Type B pancreatic cell (in vitro differentiated cells): ENCODE results near the gene KRTAP5-9. TPM values are rescaled to one million over a fixed set of nuclear protein-coding genes. Genes with fewer than 3 reads are reported as not detected.
"Not testable (repeated sequence)": the region's sequence is repeated elsewhere in the genome, so short reads cannot be mapped to it uniquely, and the experiment has no call there.

Experiments
- DNase-seq: peaks from one replicate; pipeline ENCODE4 v3.0.0; 2021; ENCODE audit warnings: mixed read lengths; ENCODE audit not compliant: unreplicated experiment; ENCODE audit errors: extremely low spot score
- H3K27ac Mint-ChIP-seq: 2 replicates; pipeline ENCODE4 v1.8.0; 2021; ENCODE audit warnings: mild to moderate bottlenecking, mixed read lengths
- H3K27me3 Mint-ChIP-seq: 2 replicates; pipeline ENCODE4 v1.8.0; 2021; ENCODE audit warnings: mixed read lengths
- H3K36me3 Mint-ChIP-seq: 2 replicates; pipeline ENCODE4 v1.8.0; 2021; ENCODE audit warnings: mixed read lengths
- H3K4me1 Mint-ChIP-seq: one replicate; pipeline ENCODE4 v1.8.0; 2021; ENCODE audit warnings: mixed read lengths; ENCODE audit not compliant: unreplicated experiment
- H3K4me3 Mint-ChIP-seq: 2 replicates; pipeline ENCODE4 v1.8.0; 2021; ENCODE audit warnings: mild to moderate bottlenecking, mixed read lengths
- H3K9me3 Mint-ChIP-seq: 2 replicates; pipeline ENCODE4 v1.8.0; 2021; ENCODE audit warnings: mixed read lengths
- total RNA-seq: library from RNA; stranded (reverse); gene quantifications from 2 replicates; pipeline ENCODE4 v1.2.1, GENCODE V29; 2021; ENCODE audit warnings: low replicate concordance
- TF ChIP-seq, protein P1 (sequence below): fragments of 200-600 bp; sonication (generic); conservative IDR thresholded peaks from 2 replicates; pipeline ENCODE4 v1.5.0; 2021; ENCODE audit warnings: antibody characterized with exemption, mild to moderate bottlenecking

The KRTAP5-9 gene
- total RNA-seq, 1 donor from 2014 or later = 0.43 TPM

DNA sequence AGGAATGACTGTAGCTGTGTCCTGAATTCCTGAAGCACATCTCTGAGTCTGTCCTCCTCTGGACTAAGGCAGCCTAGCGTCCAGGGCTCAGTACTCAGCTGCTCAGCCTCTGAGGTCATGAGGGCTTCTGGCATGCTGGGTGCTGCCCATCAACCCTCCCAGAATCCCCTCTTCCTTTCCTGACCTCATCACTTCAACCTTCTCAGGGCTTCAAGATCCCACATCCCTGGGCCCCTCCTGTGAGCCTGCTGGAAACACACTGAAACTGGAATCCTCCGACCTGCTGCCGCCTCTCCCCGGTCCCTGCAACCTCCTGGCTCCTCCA lies 9.6 kb upstream of the KRTAP5-9 start:
- Mint-ChIP-seq H3K9me3 (no peaks in the 10 kb centered on the region), H3K36me3 (peaks cover 3% of the 10 kb centered on the region), H3K27me3 (peaks cover 3% of the 10 kb centered on the region), H3K4me1 (peaks cover 15% of the 10 kb centered on the region), H3K4me3 (no peak overlapping the region), H3K27ac (no peak overlapping the region)
- TF ChIP-seq, protein P1, sequence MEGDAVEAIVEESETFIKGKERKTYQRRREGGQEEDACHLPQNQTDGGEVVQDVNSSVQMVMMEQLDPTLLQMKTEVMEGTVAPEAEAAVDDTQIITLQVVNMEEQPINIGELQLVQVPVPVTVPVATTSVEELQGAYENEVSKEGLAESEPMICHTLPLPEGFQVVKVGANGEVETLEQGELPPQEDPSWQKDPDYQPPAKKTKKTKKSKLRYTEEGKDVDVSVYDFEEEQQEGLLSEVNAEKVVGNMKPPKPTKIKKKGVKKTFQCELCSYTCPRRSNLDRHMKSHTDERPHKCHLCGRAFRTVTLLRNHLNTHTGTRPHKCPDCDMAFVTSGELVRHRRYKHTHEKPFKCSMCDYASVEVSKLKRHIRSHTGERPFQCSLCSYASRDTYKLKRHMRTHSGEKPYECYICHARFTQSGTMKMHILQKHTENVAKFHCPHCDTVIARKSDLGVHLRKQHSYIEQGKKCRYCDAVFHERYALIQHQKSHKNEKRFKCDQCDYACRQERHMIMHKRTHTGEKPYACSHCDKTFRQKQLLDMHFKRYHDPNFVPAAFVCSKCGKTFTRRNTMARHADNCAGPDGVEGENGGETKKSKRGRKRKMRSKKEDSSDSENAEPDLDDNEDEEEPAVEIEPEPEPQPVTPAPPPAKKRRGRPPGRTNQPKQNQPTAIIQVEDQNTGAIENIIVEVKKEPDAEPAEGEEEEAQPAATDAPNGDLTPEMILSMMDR = no peak
- DNase-seq = no peak

GRCh38 chr11:71539017-71539416 lies 9.2 kb upstream of the KRTAP5-9 start:
- Mint-ChIP-seq H3K4me3 (no peak overlapping the region), H3K27me3 (peaks cover 6% of the 10 kb centered on the region), H3K4me1 (peaks cover 18% of the 10 kb centered on the region), H3K27ac (no peak overlapping the region), H3K9me3 (no peaks in the 10 kb centered on the region), H3K36me3 (peaks cover 3% of the 10 kb centered on the region)
- DNase-seq = no peak
- TF ChIP-seq, protein P1 = no peak

GRCh38 chr11:71539971-71540370 lies 8.2 kb upstream of the KRTAP5-9 start:
- H3K4me1 Mint-ChIP-seq = peaks cover 26% of the 10 kb centered on the region
- H3K9me3 Mint-ChIP-seq, H3K36me3 Mint-ChIP-seq, H3K27ac Mint-ChIP-seq, DNase-seq, H3K4me3 Mint-ChIP-seq, H3K27me3 Mint-ChIP-seq: not testable (repeated sequence)

DNA sequence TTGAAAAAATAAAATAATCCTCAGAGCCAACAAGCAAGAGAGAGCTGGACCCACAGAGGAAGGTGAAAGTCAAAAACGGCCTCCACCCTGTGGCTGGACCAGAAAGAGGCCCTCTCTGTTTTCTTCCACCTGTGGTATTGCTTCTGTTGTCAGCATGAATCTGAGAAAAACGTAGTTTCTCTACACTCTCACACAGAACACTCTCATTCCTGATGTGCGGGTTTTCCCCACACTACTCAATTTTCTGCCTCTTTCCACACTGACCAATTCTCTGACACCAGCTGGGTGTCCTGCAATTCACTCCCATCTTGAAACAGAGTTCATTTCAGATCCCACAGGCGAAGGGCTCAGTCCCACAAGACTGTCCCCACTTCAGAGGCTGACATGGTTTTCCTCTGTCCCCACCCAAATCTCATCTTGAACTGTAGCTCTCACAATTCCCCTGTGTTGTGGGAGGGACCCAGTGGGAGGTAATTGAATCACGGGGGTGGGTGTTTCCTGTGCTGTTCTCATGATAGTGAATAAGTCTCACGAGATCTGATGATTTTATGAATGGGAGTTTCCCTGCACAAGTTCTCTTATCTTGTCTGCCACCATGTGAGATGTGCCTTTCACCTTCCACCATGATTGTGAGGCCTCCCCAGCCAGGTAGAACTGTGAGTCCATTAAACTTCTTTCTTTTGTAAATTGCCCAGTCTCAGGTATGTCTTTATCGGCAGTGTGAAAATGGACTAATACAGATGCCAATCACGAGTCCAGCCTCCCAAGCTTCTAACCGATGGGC lies 7.5 kb upstream of the KRTAP5-9 start:
- H3K4me3 Mint-ChIP-seq, H3K36me3 Mint-ChIP-seq, DNase-seq, H3K9me3 Mint-ChIP-seq, H3K27ac Mint-ChIP-seq, H3K27me3 Mint-ChIP-seq: not testable (repeated sequence)
- H3K4me1 Mint-ChIP-seq = peaks cover 26% of the 10 kb centered on the region

DNA sequence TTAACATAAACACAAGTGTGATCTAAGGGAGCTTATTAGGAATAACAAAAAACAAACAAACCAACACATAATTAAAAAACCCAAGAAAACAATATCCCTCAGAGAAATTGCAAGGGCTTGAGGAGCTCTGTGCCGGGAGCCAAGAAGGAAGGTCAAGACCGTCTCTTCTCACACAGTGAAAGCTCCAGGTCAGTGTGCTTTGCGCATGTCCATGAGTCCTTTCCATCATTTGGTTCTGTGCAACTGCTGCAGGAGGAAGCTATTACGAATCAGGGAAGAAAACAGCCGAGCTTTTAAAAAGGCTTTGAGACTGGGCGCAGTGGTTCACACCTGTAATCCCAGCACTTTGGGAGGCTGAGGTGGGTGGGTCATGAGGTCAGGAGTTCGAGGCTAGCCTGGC lies 5.8 kb upstream of the KRTAP5-9 start:
- peaks cover 26% of the 10 kb centered on the region for H3K4me1 Mint-ChIP-seq
- TF ChIP-seq, protein P1 = no peak
- H3K27ac Mint-ChIP-seq = no peak overlapping the region
- peaks cover 3% of the 10 kb centered on the region for H3K36me3 Mint-ChIP-seq
- H3K9me3 Mint-ChIP-seq = peaks cover 8% of the 10 kb centered on the region
- no peak overlapping the region for H3K4me3 Mint-ChIP-seq
- DNase-seq = no peak
- H3K27me3 Mint-ChIP-seq = peaks cover 10% of the 10 kb centered on the region

GRCh38 chr11:71542879-71543777 lies 5.1 kb upstream of the KRTAP5-9 start:
- Mint-ChIP-seq H3K4me3 (no peak overlapping the region), H3K4me1 (peaks cover 26% of the 10 kb centered on the region), H3K27ac (no peak overlapping the region), H3K36me3 (peaks cover 3% of the 10 kb centered on the region), H3K9me3 (peaks cover 8% of the 10 kb centered on the region), H3K27me3 (peaks cover 15% of the 10 kb centered on the region)
- DNase-seq = no peak
- TF ChIP-seq, protein P1 = no peak
